Mesenchymal stem cell (in vitro differentiated cells and primary cell): ENCODE measurements around the gene SLC34A1.

Experiments
- DNase-seq: peaks from one replicate; pipeline ENCODE4 v3.0.0-alpha.2; 2013
- H2AFZ ChIP-seq: one replicate; pipeline ENCODE4 v1.6.1; 2013; ENCODE audit warnings: low read depth, mild to moderate bottlenecking, control low read depth, inconsistent platforms, low read length, moderate library complexity
- H2AK5ac ChIP-seq: 2 replicates; pipeline ENCODE4 v1.6.1; 2013; ENCODE audit warnings: low read length, moderate library complexity, mild to moderate bottlenecking, inconsistent platforms; ENCODE audit not compliant: severe bottlenecking
- H2BK120ac ChIP-seq: one replicate; pipeline ENCODE4 v1.6.1; 2013; ENCODE audit warnings: low read depth, mild to moderate bottlenecking, inconsistent platforms, low read length, moderate library complexity
- H2BK12ac ChIP-seq, 2 experiments: one replicate each; pipeline ENCODE4 v1.6.1; 2013; ENCODE audit warnings: inconsistent platforms in 2 of 2, low read length in 2 of 2, mild to moderate bottlenecking in 2 of 2, moderate library complexity in 2 of 2, control low read depth in 1 of 2
- H2BK15ac ChIP-seq: one replicate; pipeline ENCODE4 v1.6.1; 2013; ENCODE audit warnings: mild to moderate bottlenecking, low read depth, inconsistent platforms; ENCODE audit not compliant: poor library complexity, severe bottlenecking
- H2BK5ac ChIP-seq: 2 replicates; pipeline ENCODE4 v1.6.1; 2013; ENCODE audit warnings: low read depth, mild to moderate bottlenecking, low read length, control low read depth, inconsistent platforms; ENCODE audit not compliant: poor library complexity, severe bottlenecking
- H3K14ac ChIP-seq, 2 experiments: one replicate each; pipeline ENCODE4 v1.6.1; 2013; ENCODE audit warnings: inconsistent platforms in 2 of 2, low read length in 2 of 2, control low read depth in 1 of 2, mild to moderate bottlenecking in 1 of 2, moderate library complexity in 1 of 2
- H3K18ac ChIP-seq, 2 experiments: one replicate each; pipeline ENCODE4 v1.6.1; 2013; ENCODE audit warnings: inconsistent platforms in 2 of 2, low read length in 2 of 2, control low read depth in 1 of 2, low read depth in 1 of 2, mild to moderate bottlenecking in 1 of 2
- H3K23ac ChIP-seq, 2 experiments: one replicate each; pipeline ENCODE4 v1.6.1; 2013; ENCODE audit warnings: inconsistent platforms in 2 of 2, low read length in 2 of 2, mild to moderate bottlenecking in 2 of 2, moderate library complexity in 2 of 2, control low read depth in 1 of 2
- H3K27ac ChIP-seq: 2 replicates; pipeline ENCODE4 v1.5.1; 2013; ENCODE audit warnings: mild to moderate bottlenecking, moderate library complexity, low read length, control low read depth, inconsistent platforms; ENCODE audit not compliant: poor library complexity, severe bottlenecking
- H3K27me3 ChIP-seq, 2 experiments: 2 replicates each; pipeline versions ENCODE4 v1.6.1 to v1.7.0; 2013; ENCODE audit warnings: low read length in 2 of 2, mild to moderate bottlenecking in 2 of 2, moderate library complexity in 2 of 2, control low read depth in 1 of 2, inconsistent platforms in 1 of 2; ENCODE audit not compliant: control insufficient read depth in 1 of 2, insufficient read depth in 1 of 2
- H3K36me3 ChIP-seq, 2 experiments: 2 replicates each; pipeline versions ENCODE4 v1.6.1 to v1.7.0; 2013; ENCODE audit warnings: low read length in 2 of 2, control low read depth in 1 of 2, inconsistent platforms in 1 of 2, low read depth in 1 of 2, mild to moderate bottlenecking in 1 of 2; ENCODE audit not compliant: insufficient read depth in 2 of 2, control insufficient read depth in 1 of 2
- H3K4ac ChIP-seq, 2 experiments: one replicate each; pipeline ENCODE4 v1.6.1; 2013; ENCODE audit warnings: inconsistent platforms in 2 of 2, low read length in 2 of 2, mild to moderate bottlenecking in 2 of 2, moderate library complexity in 2 of 2, control low read depth in 1 of 2, low read depth in 1 of 2
- H3K4me1 ChIP-seq: 2 replicates; pipeline ENCODE4 v1.6.1; 2013; ENCODE audit warnings: low read depth, low read length, control low read depth; ENCODE audit not compliant: control insufficient read depth, insufficient read depth
- H3K4me2 ChIP-seq: 2 replicates; pipeline ENCODE4 v1.6.1; 2013; ENCODE audit warnings: low read length, mild to moderate bottlenecking, inconsistent platforms; ENCODE audit not compliant: poor library complexity, severe bottlenecking
- H3K4me3 ChIP-seq, 2 experiments: 2 replicates each; pipeline versions ENCODE4 v1.5.1 to v1.7.0; 2013; ENCODE audit warnings: low read length in 2 of 2, mild to moderate bottlenecking in 2 of 2, control low read depth in 1 of 2, low read depth in 1 of 2; ENCODE audit not compliant: insufficient read depth in 1 of 2
- H3K79me1 ChIP-seq: replicated peaks from 2 replicates; pipeline ENCODE4 v1.6.1; 2013; ENCODE audit warnings: mild to moderate bottlenecking, control low read depth, low read length, inconsistent platforms; ENCODE audit not compliant: poor library complexity, severe bottlenecking
- H3K9ac ChIP-seq: 2 replicates; pipeline ENCODE4 v1.7.0; 2013; ENCODE audit warnings: mild to moderate bottlenecking, low read length, moderate library complexity
- H3K9me3 ChIP-seq: 2 replicates; pipeline ENCODE4 v1.7.0; 2013; ENCODE audit warnings: mild to moderate bottlenecking, low read length; ENCODE audit not compliant: control insufficient read depth
- H4K8ac ChIP-seq: one replicate; pipeline ENCODE4 v1.6.1; 2013; ENCODE audit warnings: inconsistent platforms, mild to moderate bottlenecking, low read length, moderate library complexity
- H4K91ac ChIP-seq: one replicate; pipeline ENCODE4 v1.6.1; 2013; ENCODE audit warnings: mild to moderate bottlenecking, low read length, inconsistent platforms
- WGBS: methylation state at CpG from one replicate; pipeline ENCODE4 v1.1.7; 2013; ENCODE audit warnings: mixed read lengths; 5-methylcytosine and 5-hydroxymethylcytosine counted together

SLC34A1 gene

DNA sequence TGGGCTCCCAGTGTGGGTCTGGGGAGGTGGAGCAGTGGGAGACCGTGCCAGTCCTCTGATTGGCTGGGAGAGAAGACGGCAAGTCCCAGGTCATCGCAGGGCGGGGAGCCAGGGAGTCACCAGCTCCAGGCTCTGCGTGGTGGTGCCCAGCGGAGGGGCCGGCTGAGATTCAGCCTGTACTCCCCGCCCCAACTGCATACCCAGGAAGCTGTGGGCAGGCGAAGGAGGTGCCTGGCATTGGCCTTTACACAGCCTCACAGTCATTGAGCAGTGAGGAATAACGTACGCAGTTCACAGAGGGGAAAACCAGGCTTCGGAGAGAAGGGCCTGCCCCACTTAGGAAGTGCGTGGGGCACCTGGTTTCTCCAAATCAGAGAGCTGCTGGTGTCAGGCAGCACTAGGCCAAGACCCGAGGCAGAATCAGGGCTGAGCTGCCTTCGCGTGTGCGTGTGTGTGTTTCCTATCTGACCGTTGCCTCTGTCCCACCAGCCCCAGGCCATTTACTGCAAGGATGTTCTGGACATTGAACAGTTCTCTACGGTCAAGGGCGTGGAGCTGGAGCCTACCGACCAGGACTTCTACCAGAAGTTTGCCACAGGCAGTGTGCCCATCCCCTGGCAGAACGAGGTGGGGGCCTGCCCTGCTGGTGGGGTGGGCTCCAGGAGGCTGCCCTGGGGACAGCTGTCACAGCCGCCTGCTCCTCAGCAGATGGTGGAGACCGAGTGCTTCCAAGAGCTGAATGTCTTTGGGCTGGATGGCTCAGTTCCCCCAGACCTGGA lies 56.2 kb downstream of the SLC34A1 start:
- H3K23ac ChIP-seq = no peak overlapping the region
- H2AK5ac ChIP-seq = no peak overlapping the region
- H2BK120ac ChIP-seq = no peak overlapping the region
- no peak overlapping the region for H2BK12ac ChIP-seq
- H3K18ac ChIP-seq = no peak overlapping the region
- peaks cover 4% of the 10 kb centered on the region for H3K4me1 ChIP-seq
- H3K36me3 ChIP-seq = peaks cover 37 to 63% of the 10 kb centered on the region in 2 experiments
- H4K8ac ChIP-seq = no peak overlapping the region
- no peaks in the 10 kb centered on the region for H3K79me1 ChIP-seq
- H2AFZ ChIP-seq = no peak overlapping the region
- H3K14ac ChIP-seq = no peak overlapping the region
- H3K9me3 ChIP-seq = no peaks in the 10 kb centered on the region
- no peak overlapping the region for H3K9ac ChIP-seq
- no peak overlapping the region for H2BK5ac ChIP-seq
- DNase-seq = no peak
- no peak overlapping the region for H3K4ac ChIP-seq
- H2BK15ac ChIP-seq = no peak overlapping the region
- no peak overlapping the region for H3K27ac ChIP-seq
- 88% methylated on average over 24 of the region's 24 CpGs for WGBS
- H3K4me3 ChIP-seq = no peak overlapping the region
- no peak overlapping the region for H4K91ac ChIP-seq
- H3K27me3 ChIP-seq = peaks cover 0 to 8% of the 10 kb centered on the region in 2 experiments
- H3K4me2 ChIP-seq = no peak overlapping the region

DNA sequence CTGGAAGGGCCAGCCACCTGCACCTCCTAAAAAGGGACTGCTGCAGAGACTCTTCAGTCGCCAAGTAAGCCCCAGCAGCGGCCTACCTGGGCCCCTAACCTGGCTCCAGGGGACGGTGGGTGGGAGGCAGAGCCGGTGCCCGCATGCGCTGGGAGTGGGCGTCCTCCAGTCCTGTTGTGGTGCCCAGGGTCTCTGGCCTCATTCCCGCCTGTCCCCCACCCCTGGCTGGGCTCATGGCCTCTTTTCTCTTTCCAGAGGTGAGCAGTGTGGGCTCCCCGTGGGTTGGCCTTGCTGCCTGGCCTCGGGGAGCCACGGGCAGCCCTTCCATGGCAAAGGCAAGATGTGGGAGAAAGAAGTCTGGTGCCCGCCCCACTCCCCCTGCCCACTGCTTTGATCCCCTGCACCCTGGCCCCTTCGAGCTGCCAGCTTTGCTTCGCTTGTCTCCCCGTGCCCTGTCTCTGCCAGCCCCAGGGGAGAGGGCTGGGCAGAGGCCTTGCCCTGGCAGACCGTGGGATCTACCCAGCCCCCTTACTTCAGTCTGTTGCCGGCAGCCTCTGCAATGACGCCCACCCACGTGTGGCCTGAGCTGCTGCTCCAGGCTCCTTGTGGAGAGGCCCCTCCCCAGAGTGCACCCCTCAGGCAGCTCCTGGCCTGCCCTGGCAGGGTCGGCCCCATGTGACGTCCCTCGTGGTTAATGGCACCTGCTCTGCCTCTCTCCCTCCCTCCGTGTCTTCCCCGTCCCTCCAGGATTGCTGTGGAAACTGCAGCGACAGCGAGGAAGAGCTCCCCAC lies 57.0 kb downstream of the SLC34A1 start:
- no peak overlapping the region for H2AK5ac ChIP-seq
- no peak overlapping the region for H3K14ac ChIP-seq

DNA sequence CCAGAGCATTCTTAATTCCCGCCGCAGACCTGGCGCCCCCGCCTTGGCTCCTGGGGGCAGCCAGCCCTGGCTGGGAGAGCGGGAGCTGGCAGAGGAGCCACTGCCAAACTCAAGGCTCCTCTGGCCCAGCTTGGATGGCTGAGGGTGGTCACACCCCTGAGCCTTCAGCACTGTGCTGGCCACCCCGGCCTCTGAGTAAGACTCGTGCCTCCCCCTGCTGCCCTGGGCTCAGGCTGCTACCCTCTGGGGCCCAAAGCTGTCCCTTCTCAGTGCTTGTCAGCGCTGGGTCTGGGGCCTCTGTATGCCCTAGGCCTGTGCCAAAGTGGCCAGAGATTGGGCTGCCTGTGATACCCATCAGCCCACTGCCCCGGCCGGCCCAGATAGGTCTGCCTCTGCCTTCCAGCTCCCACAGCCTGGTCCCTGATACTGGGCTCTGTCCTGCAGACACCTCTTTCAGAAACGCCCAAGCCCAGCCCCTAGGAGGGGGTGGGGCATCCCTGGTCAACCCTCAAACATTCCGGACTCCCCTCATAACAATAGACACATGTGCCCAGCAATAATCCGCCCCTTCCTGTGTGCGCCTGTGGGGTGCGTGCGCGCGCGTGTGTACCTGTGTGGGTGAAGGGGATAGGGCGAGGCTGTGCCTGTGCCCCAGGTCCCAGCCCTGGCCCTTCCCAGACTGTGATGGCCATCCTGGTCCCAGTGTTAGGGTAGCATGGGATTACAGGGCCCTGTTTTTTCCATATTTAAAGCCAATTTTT lies 58.0 kb downstream of the SLC34A1 start:
- no peak overlapping the region for H3K23ac ChIP-seq
- H3K4ac ChIP-seq = no peak overlapping the region
- no peak overlapping the region for H2AK5ac ChIP-seq
- no peak overlapping the region for H2BK120ac ChIP-seq
- no peak overlapping the region for H2BK5ac ChIP-seq
- peaks cover 0 to 10% of the 10 kb centered on the region in 2 experiments for H3K27me3 ChIP-seq
- H2AFZ ChIP-seq = no peak overlapping the region
- H3K4me2 ChIP-seq = no peak overlapping the region
- no peak overlapping the region for H4K91ac ChIP-seq
- H3K4me3 ChIP-seq = no peak overlapping the region
- no peaks in the 10 kb centered on the region for H3K79me1 ChIP-seq
- H3K9ac ChIP-seq = no peak overlapping the region
- WGBS = 94% methylated on average over 20 of the region's 20 CpGs
- no peaks in the 10 kb centered on the region for H3K9me3 ChIP-seq
- peaks cover 13% of the 10 kb centered on the region for H3K4me1 ChIP-seq
- H3K27ac ChIP-seq = no peak overlapping the region
- H2BK15ac ChIP-seq = no peak overlapping the region
- H3K18ac ChIP-seq = no peak overlapping the region
- no peak overlapping the region for H3K14ac ChIP-seq
- DNase-seq = no peak
- H3K36me3 ChIP-seq = peaks cover 25 to 49% of the 10 kb centered on the region in 2 experiments
- H2BK12ac ChIP-seq = peak overlapping the region in 1 of 2 experiments; percentile 25
- H4K8ac ChIP-seq = no peak overlapping the region

More for the DNA sequence above, 57.0 kb downstream of the SLC34A1 start:
- Histone ChIP-seq H3K18ac (no peak overlapping the region), H3K4me1 (peaks cover 8% of the 10 kb centered on the region), H2BK15ac (no peak overlapping the region), H3K9me3 (no peaks in the 10 kb centered on the region), H2AFZ (no peak overlapping the region), H4K91ac (no peak overlapping the region), H3K36me3 (peaks cover 31 to 56% of the 10 kb centered on the region in 2 experiments), H3K79me1 (no peaks in the 10 kb centered on the region), H3K9ac (no peak overlapping the region), H3K27me3 (peaks cover 0 to 10% of the 10 kb centered on the region in 2 experiments), H2BK120ac (no peak overlapping the region), H4K8ac (no peak overlapping the region), H3K4me3 (no peak overlapping the region), H3K4me2 (no peak overlapping the region), H2BK12ac (no peak overlapping the region), H3K4ac (no peak overlapping the region), H3K27ac (no peak overlapping the region), H3K23ac (no peak overlapping the region), H2BK5ac (no peak overlapping the region)
- DNase-seq = no peak
- WGBS = 94% methylated on average over 23 of the region's 26 CpGs
